T47D (cell line): ENCODE data around the gene EVC.
"Not testable (repeated sequence)": the region's sequence is repeated elsewhere in the genome, so short reads cannot be mapped to it uniquely, and the experiment has no call there.

Experiments used
- DNase-seq, 2 experiments: peaks; one replicate each; pipeline versions ENCODE4 v3.0.0 to v3.0.0-alpha.2; 2011 to 2012; ENCODE audit warnings: low read depth in 1 of 2, low spot score in 1 of 2
- JUND ChIP-seq: IDR thresholded peaks from 2 replicates; pipeline ENCODE4 v1.6.1; 2012; ENCODE audit warnings: low read depth
- in situ Hi-C: cut with HindIII; loops from 2 replicates; pipeline ENCODE4 v1.10.0; 2016; ENCODE audit warnings: low sequenced_read_pairs, low pct_unique_long_range_greater_than_20kb

The EVC gene

DNA sequence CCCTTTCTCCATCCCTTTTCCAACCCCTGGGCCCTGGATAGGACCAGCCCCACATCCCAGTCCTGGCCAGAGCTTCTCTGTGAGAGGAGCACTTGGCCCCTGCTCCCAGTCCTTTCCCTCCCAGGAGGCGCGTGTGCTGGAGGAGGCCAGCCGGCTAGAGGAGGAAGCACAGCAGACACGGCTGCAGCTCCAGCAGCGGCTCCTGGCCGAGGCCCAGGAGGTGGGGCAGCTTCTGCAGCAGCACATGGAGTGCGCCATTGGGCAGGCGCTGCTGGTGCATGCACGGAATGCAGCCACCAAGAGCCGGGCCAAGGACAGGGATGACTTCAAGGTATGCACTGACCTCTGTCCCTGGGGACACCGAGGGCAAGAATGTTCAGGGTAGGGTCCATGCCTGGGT, 87.5 kb downstream of the EVC start:
- no peak for DNase-seq
- in situ Hi-C loops, result no loop called here
- TF ChIP-seq JUND, result no peak

DNA sequence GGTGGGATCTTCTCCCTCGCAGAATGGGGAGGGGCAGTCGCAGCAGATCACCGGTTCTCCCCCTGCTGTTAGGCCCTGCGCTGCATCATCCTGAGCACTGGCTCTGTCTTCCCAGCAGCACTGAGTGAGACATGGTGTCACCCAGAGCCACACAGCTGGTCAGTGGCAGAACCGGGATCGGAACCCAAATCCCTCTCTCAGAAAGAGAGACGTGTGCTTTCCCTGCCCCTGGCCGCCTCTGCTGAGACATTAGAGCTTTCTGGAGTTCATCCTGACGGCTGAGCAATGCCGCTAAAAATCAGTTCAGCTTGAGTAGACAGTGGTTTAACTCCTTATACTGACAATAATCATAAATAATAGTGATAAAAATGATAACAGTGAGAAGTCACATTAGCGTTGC, 87.9 kb downstream of the EVC start:
- in situ Hi-C loops, result no loop called here
- no peak for TF ChIP-seq JUND
- DNase-seq, result no peak

DNA sequence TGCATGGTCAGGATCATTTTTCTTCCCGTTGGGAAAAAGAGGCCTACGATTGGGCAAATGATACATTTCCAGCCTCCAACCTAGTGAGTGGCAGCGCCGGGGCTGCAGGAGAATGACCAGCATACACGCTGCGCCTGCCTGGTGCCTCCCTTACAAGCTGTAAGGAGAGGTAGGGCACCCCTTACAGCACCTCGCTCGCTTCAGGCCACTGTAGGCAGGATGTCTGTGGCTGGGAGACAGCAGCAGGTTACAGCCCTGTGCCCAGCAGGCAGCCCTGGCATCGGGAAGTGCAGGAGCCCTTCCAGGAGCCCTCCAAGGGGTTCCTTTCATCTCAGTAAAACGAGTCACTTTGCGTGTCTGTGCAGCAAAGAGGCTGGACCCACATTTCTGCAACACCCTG, 88.4 kb downstream of the EVC start:
- DNase-seq, result no peak
- no peak for TF ChIP-seq JUND
- in situ Hi-C loops, result no loop called here

DNA sequence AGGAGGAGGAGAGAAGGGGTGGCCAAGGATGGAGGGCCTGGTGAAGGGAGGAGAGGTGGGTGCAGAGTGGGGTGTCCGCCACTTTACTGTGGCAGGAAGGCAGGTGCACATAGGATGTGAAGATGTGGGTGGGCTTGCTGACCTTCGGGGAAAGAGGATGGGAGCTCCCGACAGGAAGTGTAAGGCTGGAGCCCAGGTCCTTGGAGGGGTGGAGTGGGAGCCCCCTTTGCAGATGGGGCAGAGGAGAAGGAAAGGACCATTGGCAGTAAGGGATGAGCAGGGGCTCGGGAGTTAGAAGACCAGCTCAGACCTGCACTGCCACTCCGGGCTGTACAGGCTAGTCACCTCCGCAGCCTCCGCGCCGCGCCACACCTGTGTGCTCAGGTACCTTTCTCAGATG, 89.5 kb downstream of the EVC start:
- TF ChIP-seq JUND, result no peak
- in situ Hi-C loops, result no loop called here
- no peak for DNase-seq

DNA sequence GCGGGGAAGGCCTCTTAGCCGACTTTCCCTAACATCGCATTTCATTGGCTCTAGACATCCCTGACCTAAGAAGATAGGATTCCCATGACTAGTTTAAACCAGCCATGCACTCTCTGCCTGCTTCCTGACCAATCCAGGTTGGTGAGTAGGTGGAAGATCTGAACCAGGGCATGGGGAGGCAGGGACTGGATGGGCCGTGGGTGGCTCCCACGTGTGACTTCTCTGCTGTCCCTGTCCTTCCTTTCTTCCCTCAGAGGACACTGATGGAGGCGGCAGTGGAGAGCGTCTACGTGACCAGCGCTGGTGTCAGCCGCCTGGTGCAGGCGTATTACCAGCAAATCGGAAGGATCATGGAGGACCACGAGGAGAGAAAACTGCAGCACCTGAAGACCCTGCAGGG, 90.7 kb downstream of the EVC start:
- no peak for DNase-seq
- in situ Hi-C loops, result no loop called here

DNA sequence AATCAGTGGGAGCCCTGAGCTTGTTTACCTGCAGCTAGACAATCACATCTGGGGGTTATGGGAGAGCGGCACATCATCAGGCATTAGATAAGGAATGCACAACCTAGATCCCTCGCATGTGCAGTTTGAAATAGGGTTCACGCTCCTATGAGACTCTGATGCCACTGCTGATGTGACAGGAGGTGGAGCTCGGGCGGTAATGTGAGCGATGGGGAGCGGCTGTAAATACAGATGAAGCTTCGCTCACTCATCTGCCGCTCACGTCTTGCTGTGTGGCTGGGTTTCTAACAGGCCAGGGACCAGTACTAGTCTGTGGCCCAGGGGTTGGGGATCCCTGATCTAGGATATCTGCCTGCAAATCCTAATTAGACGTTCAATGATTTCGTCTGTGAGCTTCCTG, 91.6 kb downstream of the EVC start:
- TF ChIP-seq JUND, result no peak
- no peak for DNase-seq
- in situ Hi-C loops, result no loop called here

More for the DNA sequence above, 90.7 kb downstream of the EVC start:
- no peak for TF ChIP-seq JUND

DNA sequence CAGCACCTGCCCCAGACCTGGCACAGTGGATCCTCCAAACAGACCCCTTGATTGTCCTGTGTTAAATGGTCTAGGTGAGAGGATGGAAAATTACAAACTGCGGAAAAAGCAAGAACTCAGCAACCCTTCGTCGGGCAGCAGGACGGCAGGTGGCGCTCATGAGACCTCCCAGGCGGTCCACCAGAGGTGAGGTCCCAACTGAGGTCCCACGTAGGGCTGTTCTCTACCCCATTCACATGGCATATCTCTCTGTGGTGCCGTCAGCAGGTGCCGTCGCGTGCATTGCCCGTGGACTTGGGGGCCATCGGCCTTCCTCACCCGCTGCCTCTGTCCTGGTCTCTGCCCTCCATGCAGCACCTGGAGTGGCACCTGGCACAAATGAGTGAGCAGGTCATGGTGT, 93.7 kb downstream of the EVC start:
- in situ Hi-C loops, result no loop called here
- TF ChIP-seq JUND, result no peak
- no peak for DNase-seq

DNA sequence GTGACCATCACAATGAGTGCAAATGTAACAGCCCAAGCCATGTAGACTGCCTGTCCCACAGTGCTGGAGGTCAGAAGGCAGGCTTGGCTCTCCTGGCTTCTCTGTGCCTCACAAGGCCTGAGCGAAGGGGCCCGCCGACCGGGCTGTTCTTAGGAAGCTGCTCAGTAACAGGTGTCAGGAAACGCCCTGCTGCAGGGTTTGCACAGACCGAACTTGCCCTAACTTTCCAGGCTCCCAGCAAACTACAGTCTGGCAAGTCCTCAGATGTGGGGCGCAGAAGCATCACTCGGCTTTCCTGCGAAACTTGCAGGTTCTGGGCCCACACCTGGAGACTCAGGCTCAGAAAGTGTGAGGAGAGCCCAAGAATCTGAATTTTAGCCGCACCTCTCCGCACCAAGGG, 94.3 kb downstream of the EVC start:
- in situ Hi-C loops, result no loop called here
- DNase-seq, result no peak
- TF ChIP-seq JUND, result no peak

DNA sequence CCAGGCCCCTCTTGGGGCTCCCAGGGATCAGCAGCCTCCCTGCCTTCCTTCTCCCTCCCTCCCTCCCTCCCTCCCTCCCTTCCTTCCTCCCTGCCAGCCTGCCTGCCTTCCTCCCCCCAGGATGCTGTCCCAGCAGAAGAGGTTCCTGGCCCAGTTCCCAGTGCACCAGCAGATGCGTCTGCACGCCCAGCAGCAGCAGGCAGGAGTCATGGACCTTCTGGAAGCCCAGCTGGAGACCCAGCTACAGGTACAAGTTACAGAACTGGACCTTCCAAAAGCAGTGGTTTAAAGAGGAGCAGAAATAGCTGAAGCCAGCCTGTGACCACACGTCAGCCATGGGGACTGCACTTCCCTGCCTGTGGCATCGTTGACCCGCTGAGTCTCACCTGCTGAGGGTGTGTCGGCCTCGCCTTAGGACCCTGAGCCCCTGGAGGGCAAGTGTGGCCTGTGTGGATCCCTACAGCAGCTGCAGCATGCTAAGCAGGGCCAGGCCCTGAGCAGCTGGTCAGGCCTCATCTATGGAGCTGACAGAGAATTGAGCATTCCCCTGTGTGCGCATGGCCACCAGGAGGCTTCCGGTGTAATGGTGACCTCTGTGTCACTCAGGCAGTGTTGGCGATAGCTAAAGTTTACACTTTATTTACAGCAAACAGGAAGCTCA, 97.2 kb downstream of the EVC start:
- in situ Hi-C loops, result no loop called here
- DNase-seq, result no peak
- TF ChIP-seq JUND, result no peak

DNA sequence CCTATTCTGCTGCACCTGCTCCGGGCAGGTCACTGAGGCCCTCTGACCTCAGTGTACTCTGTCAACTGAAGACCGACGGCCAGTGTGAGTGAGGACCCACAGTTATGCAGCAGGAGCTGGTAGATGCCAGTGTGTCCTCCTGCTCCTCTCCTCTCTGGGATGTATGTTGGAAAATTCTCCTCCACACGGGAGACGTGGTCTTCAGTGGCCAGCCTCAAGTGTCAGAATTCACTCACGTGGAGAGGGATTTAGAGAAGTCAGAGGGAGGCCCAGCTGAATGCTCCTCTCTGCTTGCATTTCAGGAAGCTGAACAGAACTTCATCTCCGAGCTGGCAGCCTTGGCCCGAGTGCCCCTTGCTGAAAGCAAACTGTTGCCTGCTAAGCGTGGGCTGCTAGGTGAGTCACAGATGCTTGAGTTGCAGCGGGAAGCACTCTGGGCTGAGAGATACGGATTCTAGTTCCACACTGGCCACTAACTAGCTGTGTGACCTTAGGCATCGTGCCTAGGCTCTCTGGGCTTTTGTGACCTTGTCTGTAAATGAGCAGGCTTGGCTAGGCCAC, 98.3 kb downstream of the EVC start:
- TF ChIP-seq JUND, result no peak
- in situ Hi-C loops, result no loop called here
- no peak for DNase-seq

DNA sequence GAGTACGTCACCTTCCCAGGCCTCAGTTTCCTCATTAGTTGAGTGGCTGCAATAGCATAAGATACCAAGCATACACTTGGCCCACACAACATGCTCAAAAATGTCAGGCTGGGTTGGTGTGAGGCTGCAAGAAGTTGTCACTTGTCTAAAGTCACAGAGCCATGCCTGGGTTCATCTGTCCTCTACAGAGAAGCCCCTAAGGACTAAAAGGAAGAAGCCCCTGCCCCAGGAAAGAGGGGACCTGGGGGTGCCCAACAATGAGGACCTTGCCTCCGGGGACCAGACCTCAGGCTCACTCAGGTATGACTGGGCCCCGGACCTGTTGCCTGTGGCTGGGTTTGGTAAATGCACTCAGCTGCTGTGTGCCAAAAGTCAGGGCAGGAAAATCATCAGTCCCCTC, 99.2 kb downstream of the EVC start:
- no peak for DNase-seq
- TF ChIP-seq JUND, result no peak
- in situ Hi-C loops, result no loop called here

DNA sequence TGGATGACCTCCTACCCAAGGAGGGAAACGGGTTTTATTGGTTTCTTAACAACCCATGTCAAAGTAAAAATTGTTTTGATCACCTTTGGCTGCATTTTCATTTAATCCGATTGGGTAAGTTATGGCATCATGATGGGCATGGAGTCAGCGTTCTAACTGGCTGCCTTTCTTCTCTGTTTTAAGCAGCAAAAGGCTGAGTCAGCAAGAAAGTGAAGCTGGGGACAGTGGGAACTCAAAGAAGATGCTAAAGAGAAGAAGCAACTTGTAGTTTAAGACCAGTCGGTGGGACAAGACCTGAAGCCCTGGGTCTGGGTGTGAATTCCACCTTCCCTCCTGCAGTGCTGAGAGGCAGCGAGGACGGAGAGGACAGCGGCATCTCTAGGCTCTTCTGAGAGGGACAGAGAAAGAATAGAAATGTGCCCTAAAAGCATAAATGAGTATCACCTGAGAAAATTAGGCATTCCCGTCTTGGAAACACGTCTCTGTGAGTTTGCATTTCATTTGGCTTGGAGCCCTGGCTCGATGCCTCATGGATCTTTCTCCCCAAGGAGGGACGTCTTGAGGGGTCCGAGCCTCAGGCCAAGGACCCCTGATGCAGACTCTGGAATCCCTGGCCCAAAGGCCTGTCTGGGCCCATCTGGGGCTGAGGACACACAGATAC, 99.9 kb downstream of the EVC start:
- in situ Hi-C loops, result no loop called here
- TF ChIP-seq JUND, result no peak
- no peak for DNase-seq

DNA sequence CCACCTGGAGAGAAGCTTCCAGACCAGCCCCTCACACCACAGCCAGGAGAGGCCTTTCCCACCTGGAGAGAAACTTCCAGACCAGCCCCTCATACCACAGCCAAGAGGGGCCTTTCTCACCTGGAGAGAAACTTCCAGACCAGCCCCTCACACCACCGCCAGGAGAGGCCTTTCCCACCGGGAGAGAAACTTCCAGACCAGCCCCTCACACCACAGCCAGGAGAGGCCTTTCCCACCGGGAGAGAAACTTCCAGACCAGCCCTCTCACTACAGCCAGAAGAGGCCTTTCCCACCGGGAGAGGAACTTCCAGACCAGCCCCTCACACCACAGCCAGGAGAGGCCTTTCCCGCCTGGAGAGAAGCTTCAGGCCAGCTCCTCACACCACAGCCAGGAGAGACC, 101.1 kb downstream of the EVC start:
- DNase-seq, in situ Hi-C loops: not testable (repeated sequence)
